Astrocyte of the cerebellum (primary cell): ENCODE data around the gene OVCH1.

Source experiments
- DNase-seq: peaks from one replicate; pipeline ENCODE4 v3.0.0-alpha.2; 2011; ENCODE audit warnings: low read depth
- H3K4me3 ChIP-seq: 2 replicates; pipeline ENCODE4 v1.5.1; 2011; ENCODE audit warnings: mild to moderate bottlenecking, low read depth, low read length, moderate library complexity
- CTCF ChIP-seq: IDR thresholded peaks from 2 replicates; pipeline ENCODE4 v1.5.1; 2012; ENCODE audit warnings: low read length, low read depth, moderate library complexity, mild to moderate bottlenecking; ENCODE audit errors: missing control alignments
- in situ Hi-C: cut with HindIII; loops from 2 replicates; pipeline ENCODE4 v1.10.0; 2017; ENCODE audit warnings: low sequenced_read_pairs

Gene OVCH1

DNA sequence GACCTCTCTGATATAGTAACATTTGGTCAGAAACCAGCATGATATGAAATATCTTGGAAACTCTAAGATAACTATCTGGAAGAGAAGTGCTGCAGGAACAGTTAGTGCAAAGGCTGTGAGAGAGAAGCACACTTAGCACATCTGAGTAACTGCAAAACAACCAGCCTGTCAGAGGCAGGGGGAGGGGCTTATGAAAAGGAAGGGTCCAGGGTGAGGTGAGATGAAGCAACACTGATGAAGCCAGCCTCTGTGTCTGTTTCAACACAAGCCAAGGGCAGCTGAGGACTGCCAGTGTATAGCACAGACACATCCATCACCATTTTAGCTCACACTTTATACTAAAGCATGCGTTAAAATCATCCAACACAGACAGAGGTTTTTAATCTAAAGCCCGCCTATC is 37.4 kb upstream of the OVCH1 start:
- DNase-seq, result no peak
- H3K4me3 ChIP-seq, result no peak overlapping the region
- in situ Hi-C loops, result no loop called here
- TF ChIP-seq CTCF, result no peak

GRCh38 chr12:29533815-29534489 is 36.5 kb upstream of the OVCH1 start:
- no peak overlapping the region for H3K4me3 ChIP-seq
- DNase-seq, result no peak
- no peak for TF ChIP-seq CTCF
- in situ Hi-C loops, result no loop called here

DNA sequence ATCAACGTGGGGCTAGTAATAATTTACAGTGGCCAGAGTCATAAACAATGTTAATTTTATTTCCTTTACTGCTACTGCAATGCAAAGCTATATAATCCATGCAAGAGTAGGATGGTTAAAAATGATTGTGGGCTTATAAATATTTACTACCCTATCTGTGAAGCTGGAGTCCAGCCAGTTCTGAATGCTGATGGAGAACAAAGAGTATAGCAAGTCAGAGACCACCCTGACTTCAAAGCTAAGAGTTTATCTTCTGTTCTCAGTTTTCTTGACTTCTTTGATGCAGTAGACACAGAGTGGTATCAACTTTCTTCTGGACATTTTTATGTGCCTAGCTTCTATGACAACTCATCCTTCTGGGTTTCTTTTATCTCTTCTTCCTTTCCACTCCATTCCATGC is 34.0 kb upstream of the OVCH1 start:
- in situ Hi-C loops, result no loop called here
- DNase-seq, result no peak
- no peak overlapping the region for H3K4me3 ChIP-seq
- no peak for TF ChIP-seq CTCF

DNA sequence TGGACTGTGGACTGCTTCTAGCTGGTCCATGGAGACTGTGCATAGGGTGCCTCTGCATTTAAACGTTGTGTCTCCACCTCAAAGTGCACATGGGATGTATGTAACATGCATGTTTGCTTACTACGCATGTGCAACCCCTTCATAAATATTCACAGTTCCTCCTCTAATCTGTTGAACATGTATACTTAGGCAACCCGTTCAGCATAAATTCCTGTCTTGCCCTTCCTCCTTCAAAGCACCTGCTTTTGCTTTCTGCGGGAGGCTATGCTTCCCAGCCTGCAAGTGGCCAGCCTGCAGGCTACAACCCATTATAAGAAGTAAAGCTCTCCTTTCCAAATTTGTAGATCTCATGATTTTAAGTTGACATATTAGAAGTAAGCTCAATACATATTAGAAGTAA is 33.0 kb upstream of the OVCH1 start:
- no peak overlapping the region for H3K4me3 ChIP-seq
- no peak for TF ChIP-seq CTCF
- DNase-seq, result no peak
- in situ Hi-C loops, result no loop called here

GRCh38 chr12:29528161-29528560 is 30.7 kb upstream of the OVCH1 start:
- TF ChIP-seq CTCF, result no peak
- no peak for DNase-seq
- H3K4me3 ChIP-seq, result no peak overlapping the region
- in situ Hi-C loops, result no loop called here

- DNase-seq, result no peak
- no peak overlapping the region for H3K4me3 ChIP-seq
- no peak for TF ChIP-seq CTCF
- in situ Hi-C loops, result no loop called here
Observed at GRCh38 chr12:29521951-29522350, 24.5 kb upstream of the OVCH1 start.
